OCI-LY3 (cell line): ENCODE data around the gene KRT79.

Source experiments
- H2AFZ ChIP-seq: fragments of 200-600, 300-600 bp; shearing (Covaris generic); 2 replicates; pipeline ENCODE4 v1.6.0; 2014; ENCODE audit warnings: antibody characterized with exemption, low read depth, low read length
- H3K27ac ChIP-seq: fragments of 200-600, 300-600 bp; sonication (generic); 2 replicates; pipeline ENCODE4 v1.5.1; 2014; ENCODE audit warnings: mild to moderate bottlenecking, low read length, moderate library complexity, mixed read lengths
- H3K27me3 ChIP-seq: fragments of 200-600, 300-600 bp; sonication (generic); 2 replicates; pipeline ENCODE4 v1.6.1; 2014; ENCODE audit warnings: low read depth, low read length, mixed read lengths
- H3K36me3 ChIP-seq: fragments of 200-600, 300-600 bp; sonication (generic); replicated peaks from 2 replicates; pipeline ENCODE3; 2014; ENCODE audit warnings: low read depth, low read length, mixed read lengths
- H3K4me1 ChIP-seq: fragments of 300-600, 200-600 bp; sonication (generic); 2 replicates; pipeline ENCODE4 v1.6.1; 2014; ENCODE audit warnings: low read length, mixed read lengths
- H3K4me2 ChIP-seq: fragments of 200-600, 300-600 bp; sonication (generic); 2 replicates; pipeline ENCODE4 v1.6.1; 2014; ENCODE audit warnings: low read length, mixed read lengths
- H3K4me3 ChIP-seq: fragments of 300-600, 200-600 bp; sonication (generic); 2 replicates; pipeline ENCODE4 v1.5.1; 2014; ENCODE audit warnings: antibody characterized with exemption, mild to moderate bottlenecking, low read length, moderate library complexity
- H3K79me2 ChIP-seq: fragments of 300-600, 200-600 bp; shearing (Covaris generic); 2 replicates; pipeline ENCODE4 v1.6.1; 2014; ENCODE audit warnings: mild to moderate bottlenecking, low read length, mixed read lengths
- H3K9ac ChIP-seq: fragments of 300-600, 200-600 bp; shearing (Covaris generic); 2 replicates; pipeline ENCODE4 v1.6.0; 2014; ENCODE audit warnings: mild to moderate bottlenecking, low read length, moderate library complexity
- H3K9me3 ChIP-seq: fragments of 200-600, 300-600 bp; shearing (Covaris generic); 2 replicates; pipeline ENCODE4 v1.6.1; 2014; ENCODE audit warnings: low read length, mixed read lengths; ENCODE audit not compliant: insufficient read depth
- H4K20me1 ChIP-seq: fragments of 200-600, 300-600 bp; sonication (generic); 2 replicates; pipeline ENCODE4 v1.6.1; 2016; ENCODE audit warnings: low read length, mixed read lengths; ENCODE audit not compliant: insufficient read depth
- EZH2phosphoT487 ChIP-seq: fragments of 200-600 bp; shearing (Covaris generic); IDR thresholded peaks from 2 replicates; pipeline ENCODE4 v1.6.1; 2018; ENCODE audit warnings: antibody characterized with exemption, mixed run types, low read depth
- TF ChIP-seq, protein P1 (sequence below): fragments of 200-600, 300-600 bp; sonication (generic); IDR thresholded peaks from 2 replicates; pipeline ENCODE4 v1.5.1; 2014; ENCODE audit warnings: antibody characterized with exemption, low read length, low read depth

KRT79 gene

DNA sequence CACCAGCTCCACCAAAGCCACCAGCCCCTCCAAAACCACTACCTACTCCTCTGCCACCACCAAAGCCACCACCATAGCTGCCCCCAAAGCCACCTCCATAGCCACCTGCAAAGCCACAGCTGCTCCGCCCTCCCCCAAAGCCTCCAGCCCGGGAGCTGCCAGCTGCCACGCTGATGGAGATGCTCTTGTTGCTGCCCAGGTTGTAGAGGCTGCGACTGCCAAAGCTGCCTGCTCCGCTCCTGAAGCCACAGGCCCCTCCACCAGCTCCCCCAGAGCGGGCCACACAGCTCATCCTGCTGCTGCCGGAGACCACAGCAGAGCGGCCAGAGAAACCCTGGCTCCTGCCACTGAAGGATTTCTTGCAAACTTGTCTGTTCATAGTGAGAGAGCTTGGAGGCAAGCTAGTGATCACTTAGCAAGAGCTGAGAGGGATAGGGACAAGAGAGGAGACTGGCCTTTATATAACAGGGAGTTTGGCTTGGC, 57.2 kb downstream of the KRT79 start, which contains the start of gene KRT76:
Gene KRT76 (minus strand): TSS at position 433 of the 483 bp plus-strand sequence. CDS start 54 bp downstream, at position 379.
- H2AFZ ChIP-seq = no peak within 1 kb of the TSS
- H3K4me3 ChIP-seq = no peak within 1 kb of the TSS
- H4K20me1 ChIP-seq = no peaks in the 10 kb centered on the region
- no peaks in the 10 kb centered on the region for H3K4me1 ChIP-seq
- H3K4me2 ChIP-seq = no peak within 1 kb of the TSS
- no peak within 1 kb of the TSS for H3K27ac ChIP-seq
- no peak for TF ChIP-seq EZH2phosphoT487
- TF ChIP-seq, protein P1, sequence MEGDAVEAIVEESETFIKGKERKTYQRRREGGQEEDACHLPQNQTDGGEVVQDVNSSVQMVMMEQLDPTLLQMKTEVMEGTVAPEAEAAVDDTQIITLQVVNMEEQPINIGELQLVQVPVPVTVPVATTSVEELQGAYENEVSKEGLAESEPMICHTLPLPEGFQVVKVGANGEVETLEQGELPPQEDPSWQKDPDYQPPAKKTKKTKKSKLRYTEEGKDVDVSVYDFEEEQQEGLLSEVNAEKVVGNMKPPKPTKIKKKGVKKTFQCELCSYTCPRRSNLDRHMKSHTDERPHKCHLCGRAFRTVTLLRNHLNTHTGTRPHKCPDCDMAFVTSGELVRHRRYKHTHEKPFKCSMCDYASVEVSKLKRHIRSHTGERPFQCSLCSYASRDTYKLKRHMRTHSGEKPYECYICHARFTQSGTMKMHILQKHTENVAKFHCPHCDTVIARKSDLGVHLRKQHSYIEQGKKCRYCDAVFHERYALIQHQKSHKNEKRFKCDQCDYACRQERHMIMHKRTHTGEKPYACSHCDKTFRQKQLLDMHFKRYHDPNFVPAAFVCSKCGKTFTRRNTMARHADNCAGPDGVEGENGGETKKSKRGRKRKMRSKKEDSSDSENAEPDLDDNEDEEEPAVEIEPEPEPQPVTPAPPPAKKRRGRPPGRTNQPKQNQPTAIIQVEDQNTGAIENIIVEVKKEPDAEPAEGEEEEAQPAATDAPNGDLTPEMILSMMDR = no peak
- H3K9me3 ChIP-seq = no peaks in the 10 kb centered on the region
- no peak within 1 kb of the TSS for H3K9ac ChIP-seq
- no peaks in the 10 kb centered on the region for H3K79me2 ChIP-seq
- H3K27me3 ChIP-seq = peaks cover 49% of the 10 kb centered on the region
- H3K36me3 ChIP-seq = no peaks in the 10 kb centered on the region

DNA sequence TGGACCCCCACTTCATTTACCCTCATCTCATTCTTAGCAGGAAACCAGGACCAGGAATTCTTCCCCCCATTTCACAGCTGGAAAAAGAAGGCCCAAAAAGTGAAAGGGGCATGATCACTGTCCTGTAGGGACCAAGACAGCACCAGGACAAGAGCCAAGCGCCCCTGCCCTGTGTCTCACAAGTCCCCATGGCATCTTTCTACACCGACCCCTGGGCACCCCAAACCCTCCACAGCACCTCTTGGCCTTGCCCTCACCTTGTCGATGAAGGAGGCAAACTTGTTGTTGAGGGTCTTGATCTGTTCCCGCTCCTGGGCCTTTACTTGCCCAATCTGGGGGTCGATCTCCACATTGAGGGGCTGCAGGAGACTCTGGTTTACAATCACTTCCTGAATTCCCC, 57.7 kb downstream of the KRT79 start:
- H3K4me1 ChIP-seq = no peaks in the 10 kb centered on the region
- H2AFZ ChIP-seq = no peak overlapping the region
- no peak overlapping the region for H3K4me2 ChIP-seq
- TF ChIP-seq, protein P1 = no peak
- no peak for TF ChIP-seq EZH2phosphoT487
- H3K27me3 ChIP-seq = peaks cover 49% of the 10 kb centered on the region
- H3K36me3 ChIP-seq = no peaks in the 10 kb centered on the region
- no peak overlapping the region for H3K27ac ChIP-seq
- no peak overlapping the region for H3K9ac ChIP-seq
- no peak overlapping the region for H3K4me3 ChIP-seq
- H4K20me1 ChIP-seq = no peaks in the 10 kb centered on the region
- H3K79me2 ChIP-seq = no peaks in the 10 kb centered on the region
- no peaks in the 10 kb centered on the region for H3K9me3 ChIP-seq

DNA sequence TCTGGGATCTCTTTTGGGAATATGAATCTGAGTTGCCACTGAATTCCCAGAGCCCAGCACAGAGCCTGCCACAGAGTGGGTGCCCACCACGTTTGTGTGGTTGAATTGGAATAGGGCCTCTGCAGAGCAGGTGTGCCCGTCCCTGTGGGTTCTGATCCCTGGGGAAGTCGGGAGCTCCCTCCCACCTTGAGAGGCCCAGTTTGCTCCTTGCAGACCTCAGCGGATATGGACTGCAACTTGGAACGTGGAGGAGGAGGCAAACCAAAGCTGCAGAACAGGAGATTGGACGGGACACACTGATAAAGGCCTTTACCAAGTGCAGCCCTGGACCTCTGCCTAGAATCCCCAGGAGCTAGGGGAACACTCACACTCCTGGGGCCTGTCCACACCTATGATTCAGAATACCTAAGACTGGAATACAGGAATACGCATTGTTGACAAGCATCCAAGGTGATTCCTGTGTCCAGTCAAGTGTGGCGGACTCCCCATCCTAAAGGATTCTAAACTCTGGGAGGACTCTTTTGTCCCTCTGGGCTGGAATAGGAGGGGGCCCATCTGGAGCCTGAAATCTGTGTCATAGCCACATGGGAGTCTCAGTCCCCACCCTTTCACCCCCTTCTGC, 59.4 kb downstream of the KRT79 start:
- Histone ChIP-seq H3K79me2 (no peaks in the 10 kb centered on the region), H3K4me3 (no peak overlapping the region)

DNA sequence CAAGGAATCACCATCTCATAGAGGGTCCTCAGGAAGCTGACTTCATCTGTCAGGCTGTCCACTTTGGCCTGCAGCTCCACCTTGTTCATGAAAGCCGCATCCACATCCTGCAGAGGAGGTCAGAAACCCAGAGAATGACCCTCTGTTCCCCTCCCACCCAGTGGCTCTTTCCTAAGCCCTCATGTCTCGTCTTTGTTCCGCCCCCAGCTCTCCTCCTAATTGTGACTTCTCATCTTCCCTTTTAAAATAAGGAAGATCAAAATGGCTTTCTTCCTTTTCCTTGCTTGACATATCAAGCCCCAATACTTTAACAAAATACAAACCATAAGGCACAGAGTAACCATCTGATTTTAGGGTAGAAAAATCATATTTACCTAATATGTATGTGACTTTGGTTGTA, 61.3 kb downstream of the KRT79 start:
- Histone ChIP-seq H3K27ac (no peak overlapping the region), H3K4me1 (no peaks in the 10 kb centered on the region), H3K79me2 (no peaks in the 10 kb centered on the region), H3K4me2 (no peak overlapping the region), H3K27me3 (peaks cover 46% of the 10 kb centered on the region), H3K9me3 (no peaks in the 10 kb centered on the region), H3K4me3 (no peak overlapping the region), H3K9ac (no peak overlapping the region), H3K36me3 (no peaks in the 10 kb centered on the region), H2AFZ (no peak overlapping the region), H4K20me1 (no peaks in the 10 kb centered on the region)
- TF ChIP-seq, protein P1 = no peak
- TF ChIP-seq EZH2phosphoT487 = no peak

More for the DNA sequence above, 59.4 kb downstream of the KRT79 start:
- Histone ChIP-seq H3K4me1 (no peaks in the 10 kb centered on the region), H3K36me3 (no peaks in the 10 kb centered on the region), H3K4me2 (no peak overlapping the region), H3K9me3 (no peaks in the 10 kb centered on the region), H4K20me1 (no peaks in the 10 kb centered on the region), H3K27me3 (peaks cover 49% of the 10 kb centered on the region), H3K9ac (no peak overlapping the region), H2AFZ (no peak overlapping the region), H3K27ac (no peak overlapping the region)
- TF ChIP-seq, protein P1 = no peak
- no peak for TF ChIP-seq EZH2phosphoT487
